Kidney (tissue), 14 donors: ENCODE data around the gene LCTL. TPM values are rescaled to one million over a fixed set of nuclear protein-coding genes. Genes with fewer than 3 reads are reported as not detected.
A peak's percentile ranks its signal among the peaks of the same experiment; 100 is the strongest.

Source experiments
- DNase-seq, 5 donors: peaks; one replicate each; pipeline ENCODE4 v3.0.0-alpha.2; 2013 to 2020
- FAIRE-seq: peaks from 2 replicates; lab custom pipeline; 2012; peaks lifted over from hg19 to GRCh38; lab: Jason Lieb, UNC
- H3K27ac ChIP-seq, 2 donors: one replicate each; pipeline ENCODE4 v1.7.0; 2013; ENCODE audit warnings: low read depth in 2 of 2, low read length in 2 of 2, inconsistent platforms in 1 of 2
- H3K27me3 ChIP-seq: one replicate; pipeline ENCODE4 v1.7.1; 2013; ENCODE audit warnings: low read length, inconsistent platforms; ENCODE audit not compliant: control insufficient read depth, insufficient read depth
- H3K36me3 ChIP-seq, 3 donors: one replicate each; pipeline versions ENCODE4 v1.7.0 to v1.7.1; 2013; ENCODE audit warnings: low read length in 3 of 3, control low read depth in 1 of 3, inconsistent platforms in 1 of 3; ENCODE audit not compliant: insufficient read depth in 3 of 3, control insufficient read depth in 2 of 3
- H3K4me1 ChIP-seq, 3 donors: one replicate each; pipeline versions ENCODE4 v1.7.0 to v1.7.1; 2013; ENCODE audit warnings: low read length in 3 of 3, inconsistent platforms in 1 of 3, low read depth in 1 of 3; ENCODE audit not compliant: control insufficient read depth in 2 of 3, insufficient read depth in 2 of 3
- H3K4me3 ChIP-seq, 3 donors: one replicate each; pipeline versions ENCODE4 v1.7.0 to v1.8.1; 2013; ENCODE audit warnings: low read length in 3 of 3, control low read depth in 1 of 3, inconsistent platforms in 1 of 3
- H3K9ac ChIP-seq, 3 donors: one replicate each; pipeline versions ENCODE4 v1.7.0 to v1.7.1; 2013; ENCODE audit warnings: low read length in 3 of 3, control low read depth in 1 of 3, inconsistent platforms in 1 of 3
- H3K9me3 ChIP-seq, 3 donors: one replicate each; pipeline versions ENCODE4 v1.7.0 to v1.7.1; 2013; ENCODE audit warnings: low read length in 3 of 3, control low read depth in 1 of 3, inconsistent platforms in 1 of 3; ENCODE audit not compliant: control insufficient read depth in 2 of 3, insufficient read depth in 1 of 3
- intact Hi-C: fragments of 100-400 bp; cut with DNase I; formaldehyde crosslinking; loops from one replicate; pipeline ENCODE4 v1.11.1; 2022
- polyA plus RNA-seq: library from polyadenylated mRNA; stranded (reverse); fragments of 350-450 nt; fragmentation: Illumina TruSeq; extraction: RNeasy Lipid Tissue Mini Kit (QIAGEN cat#74804); gene quantifications from one replicate; pipeline ENCODE4 v1.2.3, GENCODE V29; 2014; ENCODE audit warnings: low read depth, low replicate concordance; ENCODE audit not compliant: insufficient read depth
- total RNA-seq: library from RNA; stranded (reverse); fragmentation: NEBNext Ultra II Directional; extraction: Animal tissue kit (Norgen Biotek cat#: 25700); gene quantifications from one replicate; pipeline ENCODE4 v1.2.1, GENCODE V29; 2021
- TF ChIP-seq, protein P1 (sequence below): IDR thresholded peaks from 3 replicates; pipeline ENCODE4 v1.5.1; 2012; ENCODE audit warnings: mild to moderate bottlenecking, moderate library complexity, borderline replicate concordance; ENCODE audit not compliant: insufficient read depth; ENCODE audit errors: extremely low read depth
- donor health status: control.
- donor health status: control.
- donor health status: control.
- donor health status: control.
- donor health status: control.
- donor health status: DM: yes; HTN: yes; CAD: no.
- donor health status: Normal renal cell carcinoma (clear cell type).

LCTL gene
- total and polyA plus RNA-seq, 2 donors from 2014 or later = not detected

DNA sequence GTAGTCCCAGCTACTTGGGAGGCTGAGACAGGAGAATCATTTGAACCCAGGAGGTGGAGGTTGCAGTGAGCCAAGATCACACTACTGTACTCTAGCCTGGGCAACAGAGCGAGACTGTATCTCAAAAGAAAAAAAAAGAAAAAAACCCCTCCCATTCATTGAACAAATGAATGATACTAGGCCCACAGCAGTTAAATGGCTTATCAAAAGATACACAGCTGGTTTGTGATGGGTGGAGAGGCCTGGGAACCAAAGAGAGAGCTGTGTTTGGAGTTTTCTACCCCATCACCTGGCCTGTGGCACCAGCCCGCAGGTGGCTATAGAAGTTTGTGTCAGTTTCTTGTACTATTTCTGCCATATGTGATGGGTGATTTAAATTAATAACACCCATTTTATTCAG lies 43.1 kb upstream of the LCTL start:
- no peaks in the 10 kb centered on the region for H3K9me3 ChIP-seq
- H3K4me3 ChIP-seq = no peak overlapping the region
- no peaks in the 10 kb centered on the region for H3K36me3 ChIP-seq
- DNase-seq (no peak), FAIRE-seq (no peak)
- H3K27me3 ChIP-seq = no peaks in the 10 kb centered on the region
- peaks cover 0 to 3% (median 0%) of the 10 kb centered on the region in 3 donors for H3K4me1 ChIP-seq
- no peak overlapping the region for H3K9ac ChIP-seq
- TF ChIP-seq, protein P1, sequence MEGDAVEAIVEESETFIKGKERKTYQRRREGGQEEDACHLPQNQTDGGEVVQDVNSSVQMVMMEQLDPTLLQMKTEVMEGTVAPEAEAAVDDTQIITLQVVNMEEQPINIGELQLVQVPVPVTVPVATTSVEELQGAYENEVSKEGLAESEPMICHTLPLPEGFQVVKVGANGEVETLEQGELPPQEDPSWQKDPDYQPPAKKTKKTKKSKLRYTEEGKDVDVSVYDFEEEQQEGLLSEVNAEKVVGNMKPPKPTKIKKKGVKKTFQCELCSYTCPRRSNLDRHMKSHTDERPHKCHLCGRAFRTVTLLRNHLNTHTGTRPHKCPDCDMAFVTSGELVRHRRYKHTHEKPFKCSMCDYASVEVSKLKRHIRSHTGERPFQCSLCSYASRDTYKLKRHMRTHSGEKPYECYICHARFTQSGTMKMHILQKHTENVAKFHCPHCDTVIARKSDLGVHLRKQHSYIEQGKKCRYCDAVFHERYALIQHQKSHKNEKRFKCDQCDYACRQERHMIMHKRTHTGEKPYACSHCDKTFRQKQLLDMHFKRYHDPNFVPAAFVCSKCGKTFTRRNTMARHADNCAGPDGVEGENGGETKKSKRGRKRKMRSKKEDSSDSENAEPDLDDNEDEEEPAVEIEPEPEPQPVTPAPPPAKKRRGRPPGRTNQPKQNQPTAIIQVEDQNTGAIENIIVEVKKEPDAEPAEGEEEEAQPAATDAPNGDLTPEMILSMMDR = no peak
- intact Hi-C loops = no loop called here
- no peak overlapping the region for H3K27ac ChIP-seq

DNA sequence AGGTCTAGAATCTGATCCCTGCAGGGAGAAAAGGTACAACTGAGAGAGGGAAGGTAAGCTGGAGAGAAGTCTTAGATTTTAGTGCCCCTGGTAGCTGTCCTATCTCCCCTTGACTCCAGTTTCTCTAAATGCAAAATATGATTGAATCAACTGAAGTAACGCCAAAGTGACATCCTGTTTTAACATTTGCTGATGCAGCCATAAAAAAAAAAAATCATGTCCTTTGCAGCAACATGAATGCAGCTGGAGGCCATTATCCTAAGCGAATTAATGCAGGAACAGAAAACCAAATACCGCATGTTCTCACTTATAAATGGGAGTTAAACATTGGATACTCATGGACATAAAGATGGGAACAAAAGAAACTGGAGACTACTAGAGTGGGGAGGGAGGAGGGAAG lies 42.4 kb upstream of the LCTL start:
- Histone ChIP-seq H3K4me3 (no peak overlapping the region), H3K9me3 (no peaks in the 10 kb centered on the region), H3K27me3 (no peaks in the 10 kb centered on the region), H3K4me1 (no peaks in the 10 kb centered on the region), H3K27ac (no peak overlapping the region), H3K36me3 (no peaks in the 10 kb centered on the region), H3K9ac (no peak overlapping the region)
- DNase-seq (no peak), FAIRE-seq (no peak)
- TF ChIP-seq, protein P1 = no peak
- intact Hi-C loops = no loop called here

DNA sequence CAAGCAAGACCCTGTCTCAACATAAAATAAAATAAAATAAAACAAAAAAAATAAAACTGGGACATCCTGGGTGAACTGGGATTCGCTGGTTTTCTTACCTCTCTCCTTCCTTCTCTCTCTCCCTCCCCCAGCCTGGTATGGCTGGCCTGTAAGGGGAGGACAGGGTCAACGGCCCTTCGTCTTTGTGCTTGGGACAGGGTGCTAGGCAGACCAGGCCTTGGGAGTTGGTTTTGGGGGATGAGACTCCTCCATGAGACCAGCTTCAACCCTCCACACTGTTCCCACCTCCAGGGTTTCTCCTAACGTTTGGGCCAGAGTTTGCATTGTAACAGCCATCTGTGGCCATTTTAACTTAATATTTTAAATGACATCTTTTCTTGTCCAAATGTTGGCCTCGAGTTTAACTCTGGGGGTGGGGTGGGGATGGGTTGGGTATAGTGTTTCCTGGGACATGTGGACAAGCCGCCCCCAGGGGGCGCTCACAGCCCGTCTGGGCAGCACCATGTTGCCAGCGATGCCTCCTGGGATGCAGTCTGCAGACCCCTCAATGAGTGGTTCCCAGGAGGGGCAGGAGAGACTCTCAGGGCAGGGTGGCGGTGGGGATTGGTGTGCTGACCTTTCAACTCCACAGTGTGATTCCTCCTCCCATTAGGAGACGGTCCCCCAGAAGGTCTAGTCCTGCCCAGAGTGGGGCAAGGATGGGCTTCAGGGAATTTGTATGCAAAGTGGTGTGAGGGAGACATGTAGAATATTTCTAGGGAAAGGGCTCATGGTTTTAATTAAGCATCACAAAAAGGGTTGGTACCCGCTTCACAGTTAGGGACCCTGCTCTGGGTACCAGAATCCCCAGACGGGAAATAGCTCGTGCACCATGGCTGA lies 37.7 kb upstream of the LCTL start:
- DNase-seq = peak; percentile 83 to 89 (median 85)
- Histone ChIP-seq H3K27ac (no peak overlapping the region), H3K9ac (no peak overlapping the region), H3K27me3 (no peaks in the 10 kb centered on the region), H3K9me3 (no peaks in the 10 kb centered on the region), H3K36me3 (no peaks in the 10 kb centered on the region), H3K4me1 (no peaks in the 10 kb centered on the region), H3K4me3 (no peak overlapping the region)
- intact Hi-C loops = no loop called here
- TF ChIP-seq, protein P1 = peak; percentile 63
- FAIRE-seq = no peak
